Natural killer cell (primary cell): Measurements from ENCODE around the gene NUDT3. TPM values are rescaled to one million over a fixed set of nuclear protein-coding genes. Genes with fewer than 3 reads are reported as not detected.

Experiments
- ATAC-seq, 3 donors: fragments of 150-1000 bp in 2 of 3; fragments of 200-7000 bp in 1 of 3; cut with Tn5 transposase; 1 replicate in 1 of 3; 2 replicates in 2 of 3; pipeline ENCODE4 v1.10.0; 2021; ENCODE audit warnings: mild to moderate bottlenecking in 2 of 3, moderate library complexity in 2 of 3
- DNase-seq, 2 donors: peaks; one replicate each; pipeline versions ENCODE4 v3.0.0 to v3.0.0-alpha.2; 2013 to 2021; ENCODE audit warnings: mixed read lengths in 1 of 2
- H3K27ac ChIP-seq: one replicate; pipeline ENCODE4 v1.5.1; 2013; ENCODE audit warnings: mild to moderate bottlenecking, low read length
- H3K27me3 ChIP-seq: one replicate; pipeline ENCODE4 v1.6.1; 2013; ENCODE audit warnings: low read length; ENCODE audit not compliant: control insufficient read depth, insufficient read depth
- H3K36me3 ChIP-seq: one replicate; pipeline ENCODE4 v1.6.1; 2013; ENCODE audit warnings: low read length; ENCODE audit not compliant: control insufficient read depth, insufficient read depth
- H3K4me1 ChIP-seq: one replicate; pipeline ENCODE4 v1.6.1; 2013; ENCODE audit warnings: low read length; ENCODE audit not compliant: control insufficient read depth, insufficient read depth
- H3K4me3 ChIP-seq: one replicate; pipeline ENCODE4 v1.5.1; 2013; ENCODE audit warnings: low read length
- H3K9me3 ChIP-seq: one replicate; pipeline ENCODE4 v1.6.1; 2013; ENCODE audit warnings: low read length; ENCODE audit not compliant: control insufficient read depth, insufficient read depth
- H3K27ac Mint-ChIP-seq, 2 donors: one replicate each; pipeline ENCODE4 v1.8.0; 2022; ENCODE audit warnings: mild to moderate bottlenecking in 2 of 2, mixed read lengths in 2 of 2, moderate library complexity in 1 of 2
- H3K27me3 Mint-ChIP-seq, 2 donors: one replicate each; pipeline ENCODE4 v1.8.0; 2022; ENCODE audit warnings: low read depth in 2 of 2, mixed read lengths in 2 of 2
- H3K36me3 Mint-ChIP-seq: one replicate; pipeline ENCODE4 v1.8.0; 2022; ENCODE audit warnings: mixed read lengths
- H3K4me1 Mint-ChIP-seq, 2 donors: one replicate each; pipeline ENCODE4 v1.8.0; 2022; ENCODE audit warnings: mixed read lengths in 2 of 2
- H3K4me3 Mint-ChIP-seq: one replicate; pipeline ENCODE4 v1.8.0; 2022; ENCODE audit warnings: mild to moderate bottlenecking, moderate library complexity, mixed read lengths
- H3K9me3 Mint-ChIP-seq, 2 donors: one replicate each; pipeline ENCODE4 v1.8.0; 2022; ENCODE audit warnings: mixed read lengths in 2 of 2
- CTCF ChIP-seq: fragments of 200-600 bp; IDR thresholded peaks from one replicate; pipeline ENCODE4 v1.8.0; 2022; ENCODE audit warnings: antibody characterized with exemption
- WGBS: methylation state at CpG from one replicate; pipeline ENCODE4 v1.1.7; 2013; ENCODE audit warnings: missing lambda C conversion rate; ENCODE audit not compliant: insufficient coverage; 5-methylcytosine and 5-hydroxymethylcytosine counted together
- intact Hi-C: fragments of 100-400 bp; cut with micrococcal nuclease; formaldehyde crosslinking; loops from one replicate; pipeline ENCODE4 v1.14.2; 2022
- total RNA-seq, 4 donors: library from RNA; stranded (reverse); fragments of 120-200 nt in 1 of 4; gene quantifications; one replicate each; pipeline versions ENCODE4 v1.2.3 to v1.2.4, GENCODE V29; 2013 to 2022

The NUDT3 gene
- total RNA-seq, 3 donors from 2014 or later (not counting 1 experiment from before 2014, with no cell fraction given), result 22.0 to 26.3 (median 26.1) TPM

GRCh38 chr6:34243901-34244884 is 148.3 kb downstream of the NUDT3 start:
- H3K4me3 Mint-ChIP-seq, result no peak overlapping the region
- H3K9me3 ChIP-seq, result no peaks in the 10 kb centered on the region
- peak overlapping the region in 1 of 2 donors; percentile 97 for H3K27ac Mint-ChIP-seq
- no peaks in the 10 kb centered on the region for H3K27me3 Mint-ChIP-seq
- H3K27me3 ChIP-seq, result no peaks in the 10 kb centered on the region
- no peaks in the 10 kb centered on the region for H3K36me3 Mint-ChIP-seq
- peaks cover 6 to 41% of the 10 kb centered on the region in 2 donors for H3K4me1 Mint-ChIP-seq
- intact Hi-C loops, result loop anchor here (5.0 kb wide), 1 partner anchor 283 kb away; no protein-coding TSS in a partner anchor
- H3K36me3 ChIP-seq, result peaks cover 29% of the 10 kb centered on the region
- H3K27ac ChIP-seq, result no peak overlapping the region
- DNase-seq (peak in 1 of 2 donors; percentile 27), ATAC-seq (no peak)
- no peak for TF ChIP-seq CTCF
- WGBS, result 64% methylated on average over 16 of the region's 19 CpGs
- no peaks in the 10 kb centered on the region for H3K9me3 Mint-ChIP-seq
- H3K4me1 ChIP-seq, result peaks cover 18% of the 10 kb centered on the region
- H3K4me3 ChIP-seq, result no peak overlapping the region

- H3K27ac ChIP-seq, result no peak overlapping the region
- Mint-ChIP-seq H3K27me3 (no peaks in the 10 kb centered on the region), H3K9me3 (no peaks in the 10 kb centered on the region), H3K4me1 (peaks cover 9 to 42% of the 10 kb centered on the region in 2 donors), H3K4me3 (no peak overlapping the region), H3K36me3 (no peaks in the 10 kb centered on the region), H3K27ac (peak overlapping the region in 1 of 2 donors; percentile 97)
- H3K4me3 ChIP-seq, result no peak overlapping the region
- ATAC-seq (peak in 1 of 3 donors; percentile 3), DNase-seq (peak in 1 of 2 donors; percentile 13)
- intact Hi-C loops, result loop anchor here (5.0 kb wide), 1 partner anchor 284 kb away; no protein-coding TSS in a partner anchor
- peaks cover 29% of the 10 kb centered on the region for H3K36me3 ChIP-seq
- no peak for TF ChIP-seq CTCF
- H3K9me3 ChIP-seq, result no peaks in the 10 kb centered on the region
- peaks cover 21% of the 10 kb centered on the region for H3K4me1 ChIP-seq
- H3K27me3 ChIP-seq, result no peaks in the 10 kb centered on the region
- 64% methylated on average over 4 of the region's 5 CpGs for WGBS
These were observed 149.2 kb downstream of the NUDT3 start for GRCh38 chr6:34243131-34243771.

- ATAC-seq, result no peak
- peaks cover 29% of the 10 kb centered on the region for H3K36me3 ChIP-seq
- Mint-ChIP-seq H3K27me3 (no peaks in the 10 kb centered on the region), H3K4me1 (peaks cover 8 to 37% of the 10 kb centered on the region in 2 donors), H3K9me3 (no peaks in the 10 kb centered on the region), H3K27ac (peak overlapping the region in 1 of 2 donors; percentile 97), H3K4me3 (no peak overlapping the region), H3K36me3 (no peaks in the 10 kb centered on the region)
- H3K4me3 ChIP-seq, result no peak overlapping the region
- 85% methylated on average over 7 of the region's 7 CpGs for WGBS
- intact Hi-C loops, result loop anchor here (5.0 kb wide), 1 partner anchor 285 kb away; no protein-coding TSS in a partner anchor
- no peaks in the 10 kb centered on the region for H3K27me3 ChIP-seq
- no peak overlapping the region for H3K27ac ChIP-seq
- peak in 1 of 2 donors; percentile 3 for DNase-seq
- H3K4me1 ChIP-seq, result peaks cover 19% of the 10 kb centered on the region
- TF ChIP-seq CTCF, result no peak
- H3K9me3 ChIP-seq, result no peaks in the 10 kb centered on the region
These were observed 150.0 kb downstream of the NUDT3 start for GRCh38 chr6:34242252-34243130.
